Measurements from ENCODE around the gene TRAPPC14. TPM values are rescaled to one million over a fixed set of nuclear protein-coding genes. Genes with fewer than 3 reads are reported as not detected.

TRAPPC14 gene
- total RNA-seq, 2 donors from 2014 or later, result 24.7 to 30.0 TPM

- WGBS, 2 experiments (ENCODE audit: insufficient coverage in 1 of 2, insufficient read length in 1 of 2), result 74% methylated on average over 5 of the region's 5 CpGs; no CpG with 5 or more reads in 1 of the 2 experiments
- Mint-ChIP-seq H3K27me3 (ENCODE audit: insufficient read depth) (peaks cover 2% of the 10 kb centered on the region), H3K36me3 (ENCODE audit: low read depth) (peaks cover 28% of the 10 kb centered on the region), H3K27ac (no peak overlapping the region), H3K4me1 (peaks cover 37% of the 10 kb centered on the region), H3K4me3 (peak overlapping the region; percentile 62), H3K9me3 (no peaks in the 10 kb centered on the region)
- H3K36me3 ChIP-seq (ENCODE audit: control insufficient read depth, insufficient read depth, low read length), result peaks cover 46% of the 10 kb centered on the region
- no peak for TF ChIP-seq CTCF (conservative IDR thresholded peaks at IDR 0.05)
- no peak overlapping the region for H3K9ac ChIP-seq (ENCODE audit: extremely low read depth, low read length, poor library complexity, severe bottlenecking)
- DNase-seq, result no peak
- peaks cover 21% of the 10 kb centered on the region for H3K4me1 ChIP-seq (ENCODE audit: control insufficient read depth, insufficient read depth, low read length)
- no peaks in the 10 kb centered on the region for H3K27me3 ChIP-seq (ENCODE audit: control insufficient read depth, insufficient read depth, low read length, poor library complexity, severe bottlenecking)
- no peaks in the 10 kb centered on the region for H3K9me3 ChIP-seq (ENCODE audit: control insufficient read depth, low read length)
- H3K27ac ChIP-seq (ENCODE audit: low read depth, low read length), result no peak overlapping the region
- H3K4me3 ChIP-seq (ENCODE audit: low read length), result peak overlapping the region; percentile 84
These were observed 1.5 kb downstream of the TRAPPC14 start for GRCh38 chr7:100157069-100157333.

GRCh38 chr7:100156331-100157068 lies 2.0 kb downstream of the TRAPPC14 start:
- H3K4me3 ChIP-seq (ENCODE audit: low read length), result peak overlapping the region; percentile 84
- peaks cover 33% of the 10 kb centered on the region for H3K36me3 Mint-ChIP-seq (ENCODE audit: low read depth)
- H3K27me3 Mint-ChIP-seq (ENCODE audit: insufficient read depth), result no peaks in the 10 kb centered on the region
- no peak overlapping the region for H3K27ac Mint-ChIP-seq
- H3K36me3 ChIP-seq (ENCODE audit: control insufficient read depth, insufficient read depth, low read length), result peaks cover 47% of the 10 kb centered on the region
- H3K4me1 Mint-ChIP-seq, result peaks cover 37% of the 10 kb centered on the region
- H3K4me1 ChIP-seq (ENCODE audit: control insufficient read depth, insufficient read depth, low read length), result peaks cover 21% of the 10 kb centered on the region
- H3K9ac ChIP-seq (ENCODE audit: extremely low read depth, low read length, poor library complexity, severe bottlenecking), result no peak overlapping the region
- H3K9me3 Mint-ChIP-seq, result no peaks in the 10 kb centered on the region
- 94 to 96% methylated on average over 14 to 16 of the region's 16 CpGs for WGBS, 2 experiments (ENCODE audit: insufficient coverage in 1 of 2, insufficient read length in 1 of 2)
- TF ChIP-seq CTCF (conservative IDR thresholded peaks at IDR 0.05), result no peak
- H3K27ac ChIP-seq (ENCODE audit: low read depth, low read length), result no peak overlapping the region
- H3K9me3 ChIP-seq (ENCODE audit: control insufficient read depth, low read length), result no peaks in the 10 kb centered on the region
- H3K27me3 ChIP-seq (ENCODE audit: control insufficient read depth, insufficient read depth, low read length, poor library complexity, severe bottlenecking), result no peaks in the 10 kb centered on the region
- H3K4me3 Mint-ChIP-seq, result peak overlapping the region; percentile 62
- peak; percentile 44 for DNase-seq

GRCh38 chr7:100155553-100156317 lies 2.8 kb downstream of the TRAPPC14 start:
- no peak for TF ChIP-seq CTCF (conservative IDR thresholded peaks at IDR 0.05)
- Mint-ChIP-seq H3K27me3 (ENCODE audit: insufficient read depth) (no peaks in the 10 kb centered on the region), H3K4me3 (no peak overlapping the region), H3K27ac (peak overlapping the region; percentile 48), H3K4me1 (peaks cover 37% of the 10 kb centered on the region), H3K9me3 (no peaks in the 10 kb centered on the region), H3K36me3 (ENCODE audit: low read depth) (peaks cover 34% of the 10 kb centered on the region)
- Histone ChIP-seq H3K9ac (ENCODE audit: extremely low read depth, low read length, poor library complexity, severe bottlenecking) (no peak overlapping the region), H3K4me3 (ENCODE audit: low read length) (no peak overlapping the region), H3K27ac (ENCODE audit: low read depth, low read length) (no peak overlapping the region), H3K9me3 (ENCODE audit: control insufficient read depth, low read length) (no peaks in the 10 kb centered on the region), H3K4me1 (ENCODE audit: control insufficient read depth, insufficient read depth, low read length) (peaks cover 21% of the 10 kb centered on the region), H3K36me3 (ENCODE audit: control insufficient read depth, insufficient read depth, low read length) (peaks cover 47% of the 10 kb centered on the region), H3K27me3 (ENCODE audit: control insufficient read depth, insufficient read depth, low read length, poor library complexity, severe bottlenecking) (no peaks in the 10 kb centered on the region)
- WGBS, 2 experiments (ENCODE audit: insufficient coverage in 1 of 2, insufficient read length in 1 of 2), result 92 to 93% methylated on average over 11 to 20 of the region's 20 CpGs
- DNase-seq, result no peak

All from endodermal cell (in vitro differentiated cells).